Esophagus squamous epithelium (tissue), 5 donors: ENCODE data around the gene TBC1D17. TPM values are rescaled to one million over a fixed set of nuclear protein-coding genes. Genes with fewer than 3 reads are reported as not detected.
A peak's percentile ranks its signal among the peaks of the same experiment; 100 is the strongest.

Experiments used
- DNase-seq: peaks from one replicate; lab custom pipeline; 2025; lab: John Stamatoyannopoulos, UW
- H3K27ac ChIP-seq, 4 donors: fragments of 200-600 bp; sonication (generic); one replicate each; pipeline ENCODE4 v1.5.1; 2016 to 2019; ENCODE audit warnings: mild to moderate bottlenecking in 1 of 4
- H3K27me3 ChIP-seq, 4 donors: fragments of 200-600 bp; sonication (generic); 1 replicate in 3 of 4; 2 replicates in 1 of 4; pipeline versions ENCODE4 v1.5.1 to v1.6.0; 2017 to 2021; ENCODE audit warnings: antibody characterized with exemption in 1 of 4
- H3K36me3 ChIP-seq, 3 donors: fragments of 200-600 bp; sonication (generic); one replicate each; pipeline ENCODE4 v1.5.1; 2016 to 2019
- H3K4me1 ChIP-seq, 3 donors: fragments of 200-600 bp; sonication (generic); one replicate each; pipeline ENCODE4 v1.5.1; 2017 to 2019
- H3K4me3 ChIP-seq, 4 donors: fragments of 200-600 bp; sonication (generic); 1 replicate in 3 of 4; 2 replicates in 1 of 4; pipeline ENCODE4 v1.5.1; 2016 to 2019; ENCODE audit warnings: mild to moderate bottlenecking in 2 of 4, moderate library complexity in 1 of 4
- H3K9me3 ChIP-seq, 3 donors: fragments of 200-600 bp; sonication (generic); one replicate each; pipeline ENCODE4 v1.5.1; 2016 to 2019
- CTCF ChIP-seq, 6 experiments: fragments of 450-650 bp in 4 of 6; fragments of 200-600 bp in 2 of 6; sonication (generic) in 2 of 6; IDR thresholded peaks; one replicate each; pipeline ENCODE4 v1.5.1; 2016 to 2019; ENCODE audit warnings: antibody characterized with exemption in 6 of 6, mild to moderate bottlenecking in 4 of 6, moderate library complexity in 4 of 6
- POLR2A ChIP-seq, 4 donors: fragments of 450-650 bp; IDR thresholded peaks; one replicate each; pipeline ENCODE4 v1.6.1; 2017; ENCODE audit warnings: antibody characterized with exemption in 4 of 4, mild to moderate bottlenecking in 4 of 4, moderate library complexity in 3 of 4
- WGBS, 2 donors: methylation state at CpG; one replicate each; pipeline ENCODE4 v1.1.5; 2018; 5-methylcytosine and 5-hydroxymethylcytosine counted together
- intact Hi-C: fragments of 100-400 bp; cut with DNase I; formaldehyde crosslinking; loops from one replicate; pipeline ENCODE4 v1.15.0; 2022
- small RNA-seq, 4 donors: library from RNA; depleted of rRNA; stranded (forward); fragments of <200 nt; gene quantifications; one replicate each; pipeline ENCODE3, GENCODE V24; 2016
- total RNA-seq, 4 donors: library from RNA; depleted of rRNA; stranded (reverse); fragments of >200 nt; gene quantifications; one replicate each; pipeline ENCODE4 v1.1.0, GENCODE V29; 2016
- donor health status: DM: yes; HTN: yes; CAD: no.

TBC1D17 gene
- total RNA-seq, 4 donors from 2014 or later, result 6.7 to 25.9 (median 16.9) TPM

- peaks cover 0 to 4% (median 0%) of the 10 kb centered on the region in 4 donors for H3K27me3 ChIP-seq
- intact Hi-C loops, result loop anchor here (5.0 kb wide), 1 partner anchor 49 kb away; no protein-coding TSS in a partner anchor
- peak overlapping the region in 2 of 4 donors; percentile 16 to 52 for H3K4me3 ChIP-seq
- peak; percentile 90 to 98 (median 96) for TF ChIP-seq CTCF (IDR thresholded peaks at IDR 0.05)
- no peak for TF ChIP-seq POLR2A (IDR thresholded peaks at IDR 0.05)
- no peaks in the 10 kb centered on the region for H3K9me3 ChIP-seq
- no peak overlapping the region for H3K27ac ChIP-seq
- no peak for DNase-seq
- 84% methylated on average over 5 of the region's 35 CpGs; no CpG with 5 or more reads in 1 of the 2 donors for WGBS, 2 donors
- H3K36me3 ChIP-seq, result peaks cover 0 to 3% (median 0%) of the 10 kb centered on the region in 3 donors
- peaks cover 4 to 9% (median 7%) of the 10 kb centered on the region in 3 donors for H3K4me1 ChIP-seq
Observed at GRCh38 chr19:49937750-49938381, 60.4 kb downstream of the TBC1D17 start.

Small RNAs within 50 kb of the gene (small RNA-seq; reads per million reads assigned to genes)
- 0 to 0.18 (median 0.07) reads per million in 4 donors for gene MIR4749

Other genes starting within 250 kb of the TBC1D17 start
- gene RRAS, start 237.6 kb upstream of the TBC1D17 start, total RNA-seq, result 10 to 100 TPM in 3 of 4 donors, 1 to 10 TPM in 1; 6.3 to 40.8 (median 12.8) TPM
- gene SCAF1, start 235.5 kb upstream of the TBC1D17 start, total RNA-seq, result 10 to 100 TPM; 11.0 to 24.8 (median 15.2) TPM
- gene IRF3, start 211.8 kb upstream of the TBC1D17 start, total RNA-seq, result 10 to 100 TPM; 33.5 to 69.1 (median 49.4) TPM
- 10 to 100 TPM in 1 of 4 donors, 1 to 10 TPM in 3; 4.4 to 12.9 (median 5.8) TPM for gene BCL2L12, start 211.8 kb upstream of the TBC1D17 start, total RNA-seq
- gene PRMT1, start 200.4 kb upstream of the TBC1D17 start, total RNA-seq, result 100 to 1,000 TPM in 3 of 4 donors, 10 to 100 TPM in 1; 86.1 to 206 (median 182) TPM
- 1 to 10 TPM in 3 of 4 donors, under 1 TPM in 1; 0.91 to 2.8 (median 1.8) TPM for gene ADM5, start 188.1 kb upstream of the TBC1D17 start, total RNA-seq
- 1 to 10 TPM in 2 of 4 donors, under 1 TPM in 2; 0.48 to 4.8 (median 1.1) TPM for gene CPT1C, start 186.6 kb upstream of the TBC1D17 start, total RNA-seq
- gene TSKS, start 114.4 kb upstream of the TBC1D17 start, total RNA-seq, result not detected
- 10 to 100 TPM; 50.7 to 77.8 (median 65.8) TPM for gene AP2A1, start 110.7 kb upstream of the TBC1D17 start, total RNA-seq
- gene FUZ, start 64.4 kb upstream of the TBC1D17 start, total RNA-seq, result 10 to 100 TPM in 1 of 4 donors, 1 to 10 TPM in 3; 4.7 to 13.7 (median 8.1) TPM
- gene MED25, start 59.4 kb upstream of the TBC1D17 start, total RNA-seq, result 10 to 100 TPM; 16.9 to 27.7 (median 23.9) TPM
- gene PTOV1, start 26.5 kb upstream of the TBC1D17 start, total RNA-seq, result 10 to 100 TPM; 31.3 to 57.0 (median 45.2) TPM
- 10 to 100 TPM; 33.3 to 42.3 (median 36.3) TPM for gene PNKP, start 10.1 kb upstream of the TBC1D17 start, total RNA-seq
- 10 to 100 TPM; 16.2 to 31.0 (median 20.4) TPM for gene AKT1S1, start 347 bp upstream of the TBC1D17 start, total RNA-seq
- under 1 TPM; 0.56 to 0.91 (median 0.73) TPM for gene IL4I1, start 19.2 kb downstream of the TBC1D17 start, total RNA-seq
- gene ATF5, start 51.5 kb downstream of the TBC1D17 start, total RNA-seq, result 1 to 10 TPM; 3.3 to 9.7 (median 8.2) TPM
- gene NUP62, start 51.8 kb downstream of the TBC1D17 start, total RNA-seq, result 10 to 100 TPM; 34.5 to 40.1 (median 34.9) TPM
- under 1 TPM in 1 of 4 donors, not detected in 3; 0.38 TPM for gene SIGLEC11, start 83.5 kb downstream of the TBC1D17 start, total RNA-seq
- 10 to 100 TPM; 12.7 to 26.1 (median 20.9) TPM for gene VRK3, start 147.7 kb downstream of the TBC1D17 start, total RNA-seq
- 10 to 100 TPM in 1 of 4 donors, 1 to 10 TPM in 3; 3.6 to 14.9 (median 4.5) TPM for gene ZNF473, start 148.3 kb downstream of the TBC1D17 start, total RNA-seq